Heart left ventricle (tissue), 13 donors: ENCODE data around the gene CRLF3.

Experiments
- CTCF ChIP-seq, 12 donors: fragments of 200-600 bp; sonication (generic) in 4 of 12; IDR thresholded peaks; one replicate each; pipeline versions ENCODE4 v1.5.0 to v1.8.0; 2018 to 2022; ENCODE audit warnings: antibody characterized with exemption in 12 of 12, mild to moderate bottlenecking in 5 of 12
- POLR2A ChIP-seq, 2 donors: fragments of 450-650 bp; IDR thresholded peaks; one replicate each; pipeline ENCODE4 v1.6.1; 2017; ENCODE audit warnings: antibody characterized with exemption in 2 of 2, mild to moderate bottlenecking in 2 of 2, moderate library complexity in 2 of 2
- donor health status: ischemic (EF 13 %, LVEDD 7.1; RV severe dilation, severe dysfunction).
- donor health status: DM: no; HTN: yes; CAD: no.
- donor health status: DM: no; HTN: no; CAD: no.
- donor health status: ischemic (EF 25% LVEDD 6.9; RV normal size, moderate dysfunction).
- donor health status: ischemic (EF 25% LVEDD 5.7; RV mildly dilated, moderate dysfunction).
- donor health status: ischemic (EF 35%, LVEDD 5.7; RV mildly dilated, moderate dysfunction).
- donor health status: nonischemic (EF 11% LVEDD 7.7; RV severe dilation, severe dysfunction).
- donor health status: DM: yes; HTN: yes; CAD: no.
- donor health status: PGD.
- donor health status: ischemic (EF 29% LVEDD 5.4; RV normal size, mild dysfunction).
- donor health status: nonischemic (EF 23%, LVEDD 6.1; RV moderate dilation, normal function).

DNA sequence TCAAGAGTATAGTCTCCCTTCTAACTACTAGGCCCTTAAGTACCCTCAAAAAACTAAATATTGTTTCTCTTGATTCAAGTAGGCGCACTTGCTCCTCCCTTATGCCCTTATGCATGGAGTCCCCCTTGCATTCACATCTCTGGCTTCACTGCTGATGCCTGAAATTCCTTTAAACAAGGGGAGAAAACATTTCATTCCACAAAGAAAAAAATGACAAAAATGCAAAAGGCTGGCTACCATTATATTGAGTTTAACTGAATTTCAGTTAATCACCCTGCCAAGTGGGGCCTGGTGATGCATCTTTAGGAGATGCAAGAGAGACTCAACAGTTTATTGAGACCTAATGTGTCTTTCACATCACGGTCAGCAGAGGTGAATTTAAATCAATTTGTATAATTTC lies 35.6 kb downstream of the CRLF3 start:
- TF ChIP-seq POLR2A (IDR thresholded peaks at IDR 0.05): no peak
- TF ChIP-seq CTCF (IDR thresholded peaks at IDR 0.05): no peak
